HepG2 (cell line): ENCODE data around the gene PCP4L1. TPM values are rescaled to one million over a fixed set of nuclear protein-coding genes. Genes with fewer than 3 reads are reported as not detected.

Source experiments
- ARID3A ChIP-seq: IDR thresholded peaks from 2 replicates; pipeline ENCODE4 v1.6.1; 2012; ENCODE audit warnings: low read depth, low read length, improper control_type of control experiment
- ARID5B ChIP-seq: IDR thresholded peaks from 2 replicates; pipeline ENCODE4 v1.4.0; 2020; ENCODE audit warnings: mild to moderate bottlenecking, missing genetic modification reagents
- CEBPB ChIP-seq: IDR thresholded peaks from 2 replicates; pipeline ENCODE4 v1.6.1; 2011; ENCODE audit warnings: low read depth, low read length, improper control_type of control experiment, borderline replicate concordance
- DNMT1 ChIP-seq: sonication (generic); formaldehyde crosslinking; IDR thresholded peaks from 2 replicates; pipeline ENCODE4 v1.5.1; 2020; ENCODE audit warnings: mild to moderate bottlenecking, missing genetic modification reagents
- HOMEZ ChIP-seq: IDR thresholded peaks from 2 replicates; pipeline ENCODE4 v1.6.1; 2016; ENCODE audit warnings: low read depth
- IRF1 ChIP-seq: sonication (generic); formaldehyde crosslinking; IDR thresholded peaks from 2 replicates; pipeline ENCODE4 v1.4.0; 2020; ENCODE audit warnings: low read depth, mild to moderate bottlenecking, missing genetic modification reagents
- MXD3 ChIP-seq: IDR thresholded peaks from 2 replicates; pipeline ENCODE4 v1.6.1; 2016; ENCODE audit warnings: mild to moderate bottlenecking, missing biosample characterization, missing genetic modification reagents
- NCOR1 ChIP-seq: fragments of 200-600 bp; sonication (generic); IDR thresholded peaks from 2 replicates; pipeline ENCODE4 v1.7.0; 2017; ENCODE audit warnings: antibody characterized with exemption, low read length, borderline replicate concordance
- SALL1 ChIP-seq: sonication (generic); formaldehyde crosslinking; IDR thresholded peaks from 2 replicates; pipeline ENCODE4 v1.8.0; 2022; ENCODE audit warnings: mild to moderate bottlenecking, missing genetic modification reagents
- SOX6 ChIP-seq, 2 experiments: fragments of 450-650 bp in 1 of 2; sonication (generic) in 1 of 2; formaldehyde crosslinking in 1 of 2; IDR thresholded peaks; 2 replicates each; pipeline versions ENCODE4 v1.4.0 to v1.6.1; 2017 to 2020; ENCODE audit warnings: antibody characterized with exemption in 1 of 2, mild to moderate bottlenecking in 1 of 2, missing genetic modification reagents in 1 of 2
- SP5 ChIP-seq: IDR thresholded peaks from 2 replicates; pipeline ENCODE4 v1.6.1; 2016; ENCODE audit warnings: low read depth, borderline replicate concordance
- TFAP4 ChIP-seq: sonication (generic); IDR thresholded peaks from 2 replicates; pipeline ENCODE4 v1.6.1; 2016; ENCODE audit warnings: low read depth, borderline replicate concordance
- ZNF530 ChIP-seq: sonication (generic); formaldehyde crosslinking; IDR thresholded peaks from 2 replicates; pipeline ENCODE4 v1.5.0; 2020; ENCODE audit warnings: low read depth, mild to moderate bottlenecking, missing genetic modification reagents
- ZSCAN25 ChIP-seq: sonication (generic); formaldehyde crosslinking; IDR thresholded peaks from 2 replicates; pipeline ENCODE4 v1.8.0; 2022; ENCODE audit warnings: mild to moderate bottlenecking, missing genetic modification reagents
- ZSCAN9 ChIP-seq: IDR thresholded peaks from 2 replicates; pipeline ENCODE4 v1.6.1; 2016; ENCODE audit warnings: borderline replicate concordance
- polyA plus RNA-seq, 8 experiments: library from polyadenylated mRNA; depleted of rRNA in 3 of 8; stranded (reverse) in 7 of 8; unstranded in 1 of 8; fragments of >200 nt; fragmentation: Illumina TruSeq in 4 of 8; extraction: Trizol in 4 of 8; gene quantifications; 2 replicates each; pipeline versions ENCODE4 v1.2.1 to v1.2.3, GENCODE V29; 2011 to 2016; ENCODE audit warnings: low read depth in 4 of 8, missing spikeins in 1 of 8, mixed read lengths in 1 of 8; ENCODE audit not compliant: insufficient read depth in 1 of 8
- total RNA-seq, 5 experiments: library from RNA; depleted of rRNA; stranded (reverse); fragments of >200 nt; fragmentation: Illumina TruSeq; extraction: Trizol; gene quantifications; 2 replicates each; pipeline ENCODE4 v1.2.3, GENCODE V29; 2016; ENCODE audit warnings: low read depth in 1 of 5

Gene PCP4L1
- total and polyA plus RNA-seq, 2 of the 13 experiments (the other 11 are each of a cell fraction or from before 2014, with no cell fraction given) = 0.28 TPM; not detected in 1

- TF ChIP-seq ARID5B (CRISPR knock-in tag) = 0 out of 2 replicates have a peak, but pooled peaks have one; percentile 30
- TF ChIP-seq NCOR1 = peak; percentile 35; the same call in 1 of the 2 replicates
- 0 out of 2 replicates have a peak, but pooled peaks have one; percentile 14 for TF ChIP-seq SALL1 (CRISPR knock-in tag)
- TF ChIP-seq SP5 (CRISPR knock-in tag) = no peak
- no peak for TF ChIP-seq ZSCAN25
- no peak for TF ChIP-seq DNMT1 (CRISPR knock-in tag)
- TF ChIP-seq MXD3 (CRISPR knock-in tag) = no peak
- TF ChIP-seq SOX6 (IDR thresholded peaks at IDR 0.05) = no peak
- TF ChIP-seq SOX6 (CRISPR knock-in tag; IDR thresholded peaks at IDR 0.05) = 0 out of 2 replicates have a peak, but pooled peaks have one; percentile 21
- no peak for TF ChIP-seq HOMEZ (CRISPR knock-in tag)
- TF ChIP-seq ZSCAN9 (CRISPR knock-in tag) = no peak
- no peak for TF ChIP-seq IRF1
- TF ChIP-seq TFAP4 = no peak
- peak; percentile 44; the same call in 1 of the 2 replicates for TF ChIP-seq CEBPB
- TF ChIP-seq ARID3A = 0 out of 2 replicates have a peak, but pooled peaks have one; percentile 14
- TF ChIP-seq ZNF530 (CRISPR knock-in tag) = no peak
Observed at GRCh38 chr1:161287482-161288054, 29.0 kb downstream of the PCP4L1 start (continued).
